Cerebellar nuclear complex (tissue), 1 donor: ENCODE results near the gene ANO1.
"Not testable (repeated sequence)": the region's sequence is repeated elsewhere in the genome, so short reads cannot be mapped to it uniquely, and the experiment has no call there.

Experiments used
- DNase-seq, 2 experiments: peaks; one replicate each; lab custom pipeline; 2025; lab: John Stamatoyannopoulos, UW

ANO1 gene

GRCh38 chr11:70078095-70078780 is at the start of gene ANO1:
TSS of gene ANO1 (plus strand) at chr11:70078317. CDS start at chr11:70078607, 290 bp downstream.
- DNase-seq = no peak

- DNase-seq = no peak
Measured at GRCh38 chr11:70029115-70029860, 48.8 kb upstream of the ANO1 start.

- no peak for DNase-seq
Measured at GRCh38 chr11:70029861-70030380, 48.2 kb upstream of the ANO1 start.

- no peak for DNase-seq
Measured at GRCh38 chr11:70030412-70030811, 47.7 kb upstream of the ANO1 start.

- no peak for DNase-seq
Measured at GRCh38 chr11:70031631-70032469, 46.3 kb upstream of the ANO1 start.

- DNase-seq = no peak
Measured at GRCh38 chr11:70032470-70032795, 45.7 kb upstream of the ANO1 start.

GRCh38 chr11:70032943-70033710 is 45.0 kb upstream of the ANO1 start:
- no peak for DNase-seq

- DNase-seq = no peak
Measured at GRCh38 chr11:70033711-70034070, 44.4 kb upstream of the ANO1 start.

GRCh38 chr11:70034740-70035365 is 43.3 kb upstream of the ANO1 start:
- no peak for DNase-seq

GRCh38 chr11:70035665-70036064 is 42.5 kb upstream of the ANO1 start:
- DNase-seq = not testable (repeated sequence)

- no peak for DNase-seq
Measured at GRCh38 chr11:70036971-70037882, 40.9 kb upstream of the ANO1 start.

GRCh38 chr11:70038034-70038834 is 39.9 kb upstream of the ANO1 start:
- DNase-seq = no peak

GRCh38 chr11:70040452-70040851 is 37.7 kb upstream of the ANO1 start:
- DNase-seq = no peak

GRCh38 chr11:70040869-70041501 is 37.1 kb upstream of the ANO1 start:
- no peak for DNase-seq

- no peak for DNase-seq
Measured at GRCh38 chr11:70043482-70043881, 34.6 kb upstream of the ANO1 start.

GRCh38 chr11:70046089-70046488 is 32.0 kb upstream of the ANO1 start:
- no peak for DNase-seq

GRCh38 chr11:70048279-70049024 is 29.7 kb upstream of the ANO1 start:
- DNase-seq = no peak

GRCh38 chr11:70049045-70049444 is 29.1 kb upstream of the ANO1 start:
- no peak for DNase-seq
